Liver (tissue), 9 donors: ENCODE measurements around the gene RESP18. TPM values are rescaled to one million over a fixed set of nuclear protein-coding genes. Genes with fewer than 3 reads are reported as not detected.

Experiments used
- DNase-seq: peaks from one replicate; pipeline ENCODE4 v3.0.0-alpha.2; 2017; ENCODE audit warnings: low spot score
- H3K27ac ChIP-seq, 2 donors: one replicate each; pipeline ENCODE4 v1.7.0; 2013; ENCODE audit warnings: inconsistent platforms in 2 of 2, low read length in 2 of 2, control low read depth in 1 of 2, low read depth in 1 of 2, mild to moderate bottlenecking in 1 of 2
- H3K27me3 ChIP-seq, 4 donors: one replicate each; pipeline versions ENCODE4 v1.6.1 to v1.7.0; 2013; ENCODE audit warnings: low read length in 3 of 4, inconsistent platforms in 1 of 4, mild to moderate bottlenecking in 1 of 4, moderate library complexity in 1 of 4; ENCODE audit not compliant: control insufficient read depth in 4 of 4, insufficient read depth in 4 of 4
- H3K36me3 ChIP-seq, 4 donors: one replicate each; pipeline versions ENCODE4 v1.6.1 to v1.7.0; 2013; ENCODE audit warnings: low read length in 3 of 4, mild to moderate bottlenecking in 3 of 4, low read depth in 1 of 4, moderate library complexity in 1 of 4; ENCODE audit not compliant: control insufficient read depth in 4 of 4, insufficient read depth in 3 of 4
- H3K4me1 ChIP-seq, 4 donors: one replicate each; pipeline versions ENCODE4 v1.6.1 to v1.7.0; 2013; ENCODE audit warnings: low read length in 3 of 4, mild to moderate bottlenecking in 3 of 4, moderate library complexity in 1 of 4; ENCODE audit not compliant: control insufficient read depth in 4 of 4, insufficient read depth in 4 of 4
- H3K4me3 ChIP-seq, 3 donors: one replicate each; pipeline versions ENCODE4 v1.6.1 to v1.7.0; 2013; ENCODE audit warnings: low read length in 3 of 3, control low read depth in 1 of 3, low read depth in 1 of 3, mild to moderate bottlenecking in 1 of 3
- H3K9ac ChIP-seq, 2 donors: one replicate each; pipeline ENCODE4 v1.7.0; 2013; ENCODE audit warnings: low read length in 2 of 2, mild to moderate bottlenecking in 2 of 2, moderate library complexity in 2 of 2, control low read depth in 1 of 2, low read depth in 1 of 2
- H3K9me3 ChIP-seq, 4 donors: one replicate each; pipeline versions ENCODE4 v1.6.1 to v1.7.0; 2013; ENCODE audit warnings: low read length in 3 of 4; ENCODE audit not compliant: control insufficient read depth in 4 of 4
- ATF3 ChIP-seq: IDR thresholded peaks from 2 replicates; pipeline ENCODE4 v1.6.1; 2016; ENCODE audit warnings: antibody characterized with exemption
- CTCF ChIP-seq: fragments of 150-350 bp; IDR thresholded peaks from 2 replicates; pipeline ENCODE4 v1.5.1; 2017; ENCODE audit warnings: improper control_type of control experiment, low read depth, low read length; ENCODE audit not compliant: missing input control
- EGR1 ChIP-seq, 2 donors: IDR thresholded peaks; 2 replicates each; pipeline ENCODE4 v1.6.1; 2016 to 2018; ENCODE audit warnings: antibody characterized with exemption in 2 of 2, low read depth in 2 of 2
- FOXA1 ChIP-seq: IDR thresholded peaks from 2 replicates; pipeline ENCODE4 v1.6.1; 2016; ENCODE audit warnings: antibody characterized with exemption
- FOXA2 ChIP-seq: IDR thresholded peaks from 2 replicates; pipeline ENCODE4 v1.6.1; 2016; ENCODE audit warnings: antibody characterized with exemption
- GABPA ChIP-seq, 2 donors: IDR thresholded peaks in 1 of 2; conservative IDR thresholded peaks in 1 of 2; 2 replicates each; pipeline ENCODE4 v1.6.1; 2016; ENCODE audit warnings: antibody characterized with exemption in 2 of 2, mild to moderate bottlenecking in 1 of 2, moderate library complexity in 1 of 2
- HNF4A ChIP-seq, 2 donors: conservative IDR thresholded peaks; 2 replicates each; pipeline ENCODE4 v1.6.1; 2016; ENCODE audit warnings: antibody characterized with exemption in 2 of 2, mild to moderate bottlenecking in 2 of 2
- HNF4G ChIP-seq: IDR thresholded peaks from 2 replicates; pipeline ENCODE4 v1.6.1; 2016; ENCODE audit warnings: antibody characterized with exemption
- JUND ChIP-seq, 2 donors: IDR thresholded peaks; 2 replicates each; pipeline ENCODE4 v1.6.1; 2016; ENCODE audit warnings: antibody characterized with exemption in 2 of 2
- MAX ChIP-seq: IDR thresholded peaks from 2 replicates; pipeline ENCODE4 v1.6.1; 2016; ENCODE audit warnings: antibody characterized with exemption
- NR2F2 ChIP-seq: IDR thresholded peaks from 2 replicates; pipeline ENCODE4 v1.6.1; 2016; ENCODE audit warnings: antibody characterized with exemption
- RAD21 ChIP-seq, 2 donors: IDR thresholded peaks; 2 replicates each; pipeline ENCODE4 v1.6.1; 2016; ENCODE audit warnings: antibody characterized with exemption in 2 of 2, mild to moderate bottlenecking in 2 of 2
- REST ChIP-seq: IDR thresholded peaks from 2 replicates; pipeline ENCODE4 v1.6.1; 2016; ENCODE audit warnings: antibody characterized with exemption, mild to moderate bottlenecking
- RXRA ChIP-seq, 2 donors: IDR thresholded peaks; 2 replicates each; pipeline ENCODE4 v1.6.1; 2017 to 2018; ENCODE audit warnings: antibody characterized with exemption in 2 of 2, mild to moderate bottlenecking in 1 of 2
- SP1 ChIP-seq: IDR thresholded peaks from 2 replicates; pipeline ENCODE4 v1.6.1; 2018; ENCODE audit warnings: antibody characterized with exemption, mild to moderate bottlenecking
- TAF1 ChIP-seq: conservative IDR thresholded peaks from 2 replicates; pipeline ENCODE4 v1.6.1; 2016; ENCODE audit warnings: antibody characterized with exemption, mild to moderate bottlenecking
- YY1 ChIP-seq: IDR thresholded peaks from 2 replicates; pipeline ENCODE4 v1.6.1; 2016; ENCODE audit warnings: antibody characterized with exemption, mild to moderate bottlenecking
- ZBTB33 ChIP-seq: IDR thresholded peaks from 2 replicates; pipeline ENCODE4 v1.6.1; 2016; ENCODE audit warnings: antibody characterized with exemption
- WGBS: extraction: QIAGEN DNeasy Blood & Tissue Kit; methylation state at CpG from one replicate; pipeline ENCODE4 v1.1.7; 2013; 5-methylcytosine and 5-hydroxymethylcytosine counted together
- polyA plus RNA-seq, 2 donors: library from polyadenylated mRNA; stranded (reverse) in 1 of 2; unstranded in 1 of 2; fragments of 200-250 nt in 1 of 2; fragments of >200 nt in 1 of 2; fragmentation: Nextera tagmentation in 1 of 2; extraction: Ambion mirVana in 1 of 2; gene quantifications; one replicate each; pipeline versions ENCODE4 v1.2.1 to v1.2.3, GENCODE V29; 2013 to 2015
- total RNA-seq, 2 donors: library from RNA; depleted of rRNA; stranded (reverse); fragments of >200 nt; gene quantifications; one replicate each; pipeline ENCODE4 v1.2.3, GENCODE V29; 2014
- donor health status: healthy.
- donor health status: healthy.
- donor health status: healthy.
- donor health status: healthy.
- donor health status: healthy.

Gene RESP18
- total and polyA plus RNA-seq, 4 donors, result not detected

GRCh38 chr2:219284501-219285372, 47.8 kb downstream of the RESP18 start:
- 96% methylated on average over 16 of the region's 16 CpGs for WGBS
- Histone ChIP-seq H3K27ac (no peak overlapping the region), H3K27me3 (no peaks in the 10 kb centered on the region), H3K4me3 (no peak overlapping the region), H3K4me1 (peaks cover 0 to 10% (median 5%) of the 10 kb centered on the region in 4 donors), H3K9me3 (no peaks in the 10 kb centered on the region), H3K36me3 (peaks cover 8 to 45% (median 38%) of the 10 kb centered on the region in 4 donors), H3K9ac (no peak overlapping the region)
- no peak for DNase-seq
- TF ChIP-seq GABPA (IDR thresholded peaks at IDR 0.05 in 1 of 2, conservative IDR thresholded peaks at IDR 0.05 in 1 of 2) (no peak), FOXA2 (no peak), ZBTB33 (no peak), ATF3 (no peak), REST (no peak), SP1 (no peak), CTCF (no peak), NR2F2 (no peak), HNF4G (no peak), MAX (no peak), JUND (IDR thresholded peaks at IDR 0.05) (no peak), RAD21 (IDR thresholded peaks at IDR 0.05) (no peak), RXRA (IDR thresholded peaks at IDR 0.05) (no peak), EGR1 (IDR thresholded peaks at IDR 0.05; ENCODE audit: low read depth in 2 of 2) (no peak), YY1 (no peak), TAF1 (no peak), FOXA1 (no peak), HNF4A (conservative IDR thresholded peaks at IDR 0.05) (no peak)
